OCI-LY1 (cell line): ENCODE results near the gene LSM11.

Experiments used
- CTCF ChIP-seq: fragments of 200-600 bp; sonication (generic), shearing (Covaris generic); IDR thresholded peaks from 2 replicates; pipeline ENCODE4 v1.5.1; 2017; ENCODE audit warnings: mild to moderate bottlenecking, antibody characterized with exemption, low read length, moderate library complexity, mixed read lengths
- EZH2 ChIP-seq: fragments of 200-600 bp; sonication (generic), shearing (Covaris generic); IDR thresholded peaks from 2 replicates; pipeline ENCODE4 v1.8.0; 2017; ENCODE audit warnings: borderline replicate concordance, mixed run types, mild to moderate bottlenecking, antibody characterized with exemption, low read length, moderate library complexity, mixed read lengths

- no peak for TF ChIP-seq CTCF
- TF ChIP-seq EZH2, result no peak
These were observed 23.4 kb downstream of the LSM11 start for GRCh38 chr5:157766902-157767301.
